Tibial nerve (tissue), 4 donors: ENCODE results near the gene SSTR4. TPM values are rescaled to one million over a fixed set of nuclear protein-coding genes. Genes with fewer than 3 reads are reported as not detected.

Source experiments
- DNase-seq, 2 donors: peaks; one replicate each; pipeline ENCODE4 v3.0.0-alpha.2; 2019; ENCODE audit warnings: low spot score in 2 of 2
- H3K27ac ChIP-seq, 4 donors: fragments of 200-600 bp; sonication (generic) in 3 of 4; one replicate each; pipeline ENCODE4 v1.5.1; 2017 to 2019; ENCODE audit warnings: mild to moderate bottlenecking in 1 of 4
- H3K27me3 ChIP-seq, 2 donors: fragments of 200-600 bp; sonication (generic) in 1 of 2; one replicate each; pipeline versions ENCODE4 v1.5.1 to v1.6.0; 2017 to 2019
- H3K36me3 ChIP-seq, 3 donors: fragments of 200-600 bp; sonication (generic); one replicate each; pipeline ENCODE4 v1.5.1; 2018 to 2019
- H3K4me1 ChIP-seq, 4 donors: fragments of 200-600 bp; sonication (generic) in 3 of 4; one replicate each; pipeline ENCODE4 v1.5.1; 2017 to 2019
- H3K4me3 ChIP-seq, 4 donors: fragments of 200-600 bp; sonication (generic) in 3 of 4; one replicate each; pipeline ENCODE4 v1.5.1; 2017 to 2019; ENCODE audit warnings: mild to moderate bottlenecking in 1 of 4, moderate library complexity in 1 of 4
- H3K9me3 ChIP-seq, 4 donors: fragments of 200-600 bp; sonication (generic) in 3 of 4; one replicate each; pipeline ENCODE4 v1.5.1; 2017 to 2019
- EP300 ChIP-seq, 2 donors: sonication (generic); formaldehyde crosslinking; IDR thresholded peaks; one replicate each; pipeline ENCODE4 v1.6.1; 2017; ENCODE audit warnings: antibody characterized with exemption in 2 of 2, mild to moderate bottlenecking in 1 of 2
- POLR2A ChIP-seq, 2 donors: fragments of 450-650 bp; IDR thresholded peaks; one replicate each; pipeline ENCODE4 v1.6.1; 2017; ENCODE audit warnings: antibody characterized with exemption in 2 of 2, mild to moderate bottlenecking in 2 of 2, moderate library complexity in 2 of 2
- WGBS, 2 donors: methylation state at CpG; one replicate each; pipeline ENCODE4 v1.1.5; 2018; 5-methylcytosine and 5-hydroxymethylcytosine counted together
- total RNA-seq, 4 donors: library from RNA; depleted of rRNA; stranded (reverse); fragments of >200 nt; gene quantifications; one replicate each; pipeline ENCODE4 v1.1.0, GENCODE V29; 2016
- TF ChIP-seq, protein P1 (sequence below), 5 experiments: fragments of 200-600 bp in 3 of 5; fragments of 450-650 bp in 2 of 5; sonication (generic) in 3 of 5; IDR thresholded peaks; one replicate each; pipeline ENCODE4 v1.5.1; 2016 to 2019; ENCODE audit warnings: antibody characterized with exemption in 5 of 5, mild to moderate bottlenecking in 3 of 5, moderate library complexity in 2 of 5

The SSTR4 gene
- total RNA-seq, 4 donors from 2014 or later: not detected

DNA sequence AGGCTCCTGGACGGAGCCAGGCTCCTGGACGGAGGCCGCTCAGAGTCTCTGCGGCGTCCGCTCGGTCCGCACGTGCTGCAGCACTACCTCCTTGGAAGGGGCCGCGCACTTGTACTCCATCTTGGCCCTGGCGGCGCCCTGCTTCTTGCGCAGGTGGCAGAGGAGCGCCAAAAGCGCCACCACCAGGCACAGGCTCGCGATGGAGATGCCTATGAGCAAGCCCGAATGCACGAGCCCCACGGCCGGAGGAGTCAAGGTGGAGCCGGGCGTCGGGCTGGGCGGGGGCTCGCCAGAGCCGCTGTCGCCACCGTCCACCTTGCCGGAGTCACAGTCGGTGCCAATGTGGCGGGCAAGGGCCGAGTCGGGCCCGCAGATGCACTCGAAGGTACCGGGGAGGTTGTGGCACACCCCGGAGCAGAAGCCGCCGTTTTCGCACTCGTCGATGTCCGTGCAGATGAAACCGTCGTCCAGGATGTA, 12.7 kb downstream of the SSTR4 start:
- peaks cover 0 to 9% of the 10 kb centered on the region in 2 donors for H3K27me3 ChIP-seq

DNA sequence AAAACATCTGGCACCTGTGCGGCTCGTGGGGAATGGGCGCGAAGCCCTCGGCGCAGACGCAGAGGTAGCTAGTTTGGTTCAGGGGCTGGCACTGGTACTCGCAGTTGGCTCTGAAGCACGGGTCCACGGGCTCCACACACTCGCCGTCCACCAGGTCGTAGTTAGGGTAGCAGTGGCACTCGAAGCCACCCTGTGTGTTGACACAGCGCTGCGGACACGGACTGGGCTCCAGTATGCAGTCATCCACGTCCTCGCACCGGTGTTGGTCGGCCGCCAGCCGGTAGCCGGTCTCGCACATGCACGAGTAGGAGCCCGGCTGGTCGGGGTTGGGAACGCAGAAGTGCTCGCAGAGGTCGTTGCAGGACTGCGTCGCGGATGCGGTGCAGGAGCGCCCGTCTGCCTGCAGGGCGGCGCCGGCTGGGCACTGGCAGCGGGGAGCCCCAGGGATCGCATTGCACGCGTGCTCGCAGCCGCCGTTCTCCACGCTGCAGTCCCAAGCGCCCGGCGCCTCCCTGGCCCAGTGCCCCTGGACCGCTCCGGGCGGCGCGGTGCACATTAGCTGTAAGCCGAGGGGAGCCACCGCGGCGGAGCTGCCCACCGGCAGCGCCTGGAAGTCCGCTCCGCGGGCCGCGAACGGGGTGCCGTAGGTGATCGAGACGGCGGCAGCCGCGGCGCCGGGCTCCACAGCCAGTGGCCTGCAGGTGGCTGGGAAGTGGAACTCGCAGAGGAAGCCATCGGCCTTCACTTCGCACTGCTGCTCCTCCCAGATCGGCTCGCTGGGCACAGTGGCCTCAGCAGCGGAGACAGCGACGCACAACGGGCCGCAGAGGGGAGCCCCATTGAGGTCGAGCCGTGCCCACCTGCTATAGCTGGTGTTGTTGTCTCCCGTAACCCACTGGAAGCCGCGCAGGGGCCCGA, 13.4 kb downstream of the SSTR4 start:
- H3K27ac ChIP-seq: peak overlapping the region; percentile 52 to 83 (median 76)
- H3K36me3 ChIP-seq: no peaks in the 10 kb centered on the region
- TF ChIP-seq POLR2A (IDR thresholded peaks at IDR 0.05) (peak in 1 of 2 donors; percentile 20), EP300 (IDR thresholded peaks at IDR 0.05) (no peak)
- TF ChIP-seq, protein P1, sequence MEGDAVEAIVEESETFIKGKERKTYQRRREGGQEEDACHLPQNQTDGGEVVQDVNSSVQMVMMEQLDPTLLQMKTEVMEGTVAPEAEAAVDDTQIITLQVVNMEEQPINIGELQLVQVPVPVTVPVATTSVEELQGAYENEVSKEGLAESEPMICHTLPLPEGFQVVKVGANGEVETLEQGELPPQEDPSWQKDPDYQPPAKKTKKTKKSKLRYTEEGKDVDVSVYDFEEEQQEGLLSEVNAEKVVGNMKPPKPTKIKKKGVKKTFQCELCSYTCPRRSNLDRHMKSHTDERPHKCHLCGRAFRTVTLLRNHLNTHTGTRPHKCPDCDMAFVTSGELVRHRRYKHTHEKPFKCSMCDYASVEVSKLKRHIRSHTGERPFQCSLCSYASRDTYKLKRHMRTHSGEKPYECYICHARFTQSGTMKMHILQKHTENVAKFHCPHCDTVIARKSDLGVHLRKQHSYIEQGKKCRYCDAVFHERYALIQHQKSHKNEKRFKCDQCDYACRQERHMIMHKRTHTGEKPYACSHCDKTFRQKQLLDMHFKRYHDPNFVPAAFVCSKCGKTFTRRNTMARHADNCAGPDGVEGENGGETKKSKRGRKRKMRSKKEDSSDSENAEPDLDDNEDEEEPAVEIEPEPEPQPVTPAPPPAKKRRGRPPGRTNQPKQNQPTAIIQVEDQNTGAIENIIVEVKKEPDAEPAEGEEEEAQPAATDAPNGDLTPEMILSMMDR (IDR thresholded peaks at IDR 0.05): peak in 4 of 5 experiments; percentile 17 to 70 (median 50)
- peak overlapping the region; percentile 41 to 64 (median 52) for H3K4me3 ChIP-seq
- no peaks in the 10 kb centered on the region for H3K9me3 ChIP-seq
- H3K4me1 ChIP-seq: peaks cover 0 to 64% (median 6%) of the 10 kb centered on the region in 4 donors
- DNase-seq: peak; percentile 37 to 38
- WGBS, 2 donors: 5 to 10% methylated on average over 4 to 19 of the region's 92 CpGs
- H3K27me3 ChIP-seq: peaks cover 0 to 9% of the 10 kb centered on the region in 2 donors

More for the DNA sequence above, 12.7 kb downstream of the SSTR4 start:
- TF ChIP-seq POLR2A (IDR thresholded peaks at IDR 0.05): no peak
- TF ChIP-seq EP300 (IDR thresholded peaks at IDR 0.05): no peak
- TF ChIP-seq, protein P1 (IDR thresholded peaks at IDR 0.05): no peak
- Histone ChIP-seq H3K27ac (peak overlapping the region in 2 of 4 donors; percentile 12 to 40), H3K36me3 (no peaks in the 10 kb centered on the region), H3K4me3 (peak overlapping the region; percentile 41 to 64 (median 52)), H3K9me3 (no peaks in the 10 kb centered on the region), H3K4me1 (peaks cover 0 to 64% (median 6%) of the 10 kb centered on the region in 4 donors)
- no peak for DNase-seq
- 20 to 33% methylated on average over 22 to 24 of the region's 47 CpGs for WGBS, 2 donors

DNA sequence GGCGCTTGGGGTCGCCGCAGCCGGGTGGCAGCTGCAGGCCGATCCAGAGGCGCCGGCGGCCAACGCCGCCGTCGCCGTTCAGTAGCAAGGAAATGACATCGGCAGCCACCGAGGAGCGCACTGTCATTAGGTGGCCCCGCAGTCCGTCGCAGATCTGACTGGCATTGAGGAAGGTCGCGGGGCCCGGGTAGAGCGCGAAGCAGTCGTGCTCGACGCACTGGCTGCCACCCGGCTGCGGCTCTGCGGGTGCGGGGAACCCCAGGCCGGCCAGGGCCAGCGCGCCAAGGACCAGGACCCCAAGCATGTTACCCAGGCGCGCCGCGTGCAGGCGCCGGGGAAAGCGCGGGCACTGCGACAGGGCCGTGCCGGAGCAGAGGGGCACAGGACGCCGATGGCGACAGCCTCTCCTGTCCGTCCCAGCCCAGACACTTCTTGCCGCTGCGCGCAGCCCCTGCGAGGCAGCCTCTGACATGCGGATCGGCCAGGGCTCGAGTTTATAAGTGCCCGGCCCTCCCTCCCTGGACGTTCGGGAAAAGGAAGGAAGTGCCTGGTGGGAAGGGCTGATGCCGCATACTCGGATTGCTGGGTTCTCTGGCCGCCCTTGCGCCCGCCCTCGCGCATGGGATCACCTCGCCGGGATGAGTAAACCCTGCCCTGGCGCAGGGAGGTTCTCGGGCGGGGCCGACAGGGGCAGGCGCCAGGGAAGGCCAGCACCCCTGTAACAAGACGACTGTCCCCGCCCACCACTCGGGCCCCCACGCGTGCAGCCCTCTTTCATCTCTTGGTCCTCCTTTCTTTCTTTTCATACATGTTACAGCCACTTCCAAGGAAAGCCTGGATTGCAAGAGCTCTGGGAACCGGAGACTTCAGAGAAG, 14.3 kb downstream of the SSTR4 start, which contains the start of gene THBD:
Gene THBD (minus strand): TSS at position 472 of the 875 bp plus-strand sequence. CDS start 168 bp downstream, at position 304.
- Histone ChIP-seq H3K9me3 (no peaks in the 10 kb centered on the region), H3K27me3 (peaks cover 0 to 9% of the 10 kb centered on the region in 2 donors), H3K36me3 (no peaks in the 10 kb centered on the region), H3K27ac (peak within 1 kb of the TSS; percentile 52 to 83 (median 76)), H3K4me3 (peak within 1 kb of the TSS; percentile 41 to 64 (median 52)), H3K4me1 (peaks cover 0 to 64% (median 6%) of the 10 kb centered on the region in 4 donors)
- DNase-seq: peak; percentile 71 to 73
- WGBS, 2 donors: 1 to 2% methylated on average over 34 to 70 of the region's 79 CpGs
- TF ChIP-seq, protein P1 (IDR thresholded peaks at IDR 0.05): peak in 1 of 5 experiments; percentile 9
- peak; percentile 29 to 70 for TF ChIP-seq POLR2A (IDR thresholded peaks at IDR 0.05)
- peak; percentile 37 to 90 for TF ChIP-seq EP300 (IDR thresholded peaks at IDR 0.05)

DNA sequence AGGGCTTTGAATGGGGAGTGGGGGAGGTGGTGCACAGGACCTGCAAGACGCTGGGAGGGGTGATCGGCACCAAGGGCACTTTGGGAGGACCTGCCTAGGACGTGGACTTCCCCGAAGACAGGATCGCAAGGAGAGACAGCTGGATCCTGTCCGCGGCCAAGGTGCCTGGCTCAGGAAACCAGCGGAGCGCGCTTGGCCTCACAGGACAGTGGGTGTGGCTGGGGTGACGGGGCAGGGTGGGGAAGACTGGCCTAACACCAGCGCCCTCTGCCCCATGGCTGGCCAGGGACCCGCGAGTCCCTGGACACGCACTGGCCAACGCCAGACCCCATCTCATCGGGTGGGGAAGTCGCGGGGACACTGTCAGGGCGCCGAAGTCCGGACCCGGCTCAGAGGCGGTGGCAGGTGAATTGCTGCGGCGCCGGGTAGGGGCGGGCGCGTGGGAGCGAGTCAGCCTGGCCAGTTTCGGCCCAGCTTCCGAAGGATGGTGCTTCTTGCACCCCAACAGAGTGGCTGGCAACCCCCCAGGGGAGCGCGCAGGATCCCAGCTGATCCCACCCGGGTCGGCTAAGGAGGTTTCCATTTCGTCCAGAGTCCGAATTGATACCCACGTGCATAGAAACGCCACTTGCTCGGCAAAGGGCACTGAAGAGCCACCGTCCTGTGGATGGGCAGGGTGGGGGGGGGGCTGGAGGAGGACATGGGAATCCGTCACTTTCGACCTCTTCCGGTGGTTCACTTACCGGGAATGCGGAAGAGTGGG, 15.1 kb downstream of the SSTR4 start:
- 0% methylated on average over 24 to 32 of the region's 48 CpGs for WGBS, 2 donors
- Histone ChIP-seq H3K4me1 (peaks cover 0 to 64% (median 6%) of the 10 kb centered on the region in 4 donors), H3K36me3 (no peaks in the 10 kb centered on the region), H3K27ac (peak overlapping the region; percentile 55 to 83 (median 76)), H3K4me3 (peak overlapping the region; percentile 41 to 64 (median 52)), H3K9me3 (no peaks in the 10 kb centered on the region), H3K27me3 (peaks cover 0 to 9% of the 10 kb centered on the region in 2 donors)
- TF ChIP-seq POLR2A (IDR thresholded peaks at IDR 0.05): no peak
- TF ChIP-seq EP300 (IDR thresholded peaks at IDR 0.05): no peak
- TF ChIP-seq, protein P1 (IDR thresholded peaks at IDR 0.05): no peak
- peak in 1 of 2 donors; percentile 21 for DNase-seq
